CD1c-positive myeloid dendritic cell (primary cell): ENCODE results near the gene TNS3.

Experiments used
- DNase-seq: peaks from one replicate; pipeline ENCODE4 v3.0.0-alpha.2; 2016; ENCODE audit errors: extremely low spot score

TNS3 gene

GRCh38 chr7:47385536-47386125, 196.3 kb downstream of the TNS3 start:
- DNase-seq = no peak

GRCh38 chr7:47384755-47385535, 197.0 kb downstream of the TNS3 start:
- no peak for DNase-seq

- no peak for DNase-seq
Measured at GRCh38 chr7:47383696-47384445, 198.0 kb downstream of the TNS3 start.

- DNase-seq = no peak
Measured at GRCh38 chr7:47383072-47383471, 198.8 kb downstream of the TNS3 start.

- DNase-seq = no peak
Measured at GRCh38 chr7:47382200-47382599, 199.7 kb downstream of the TNS3 start.

GRCh38 chr7:47381134-47381495, 200.8 kb downstream of the TNS3 start:
- DNase-seq = no peak

- no peak for DNase-seq
Measured at GRCh38 chr7:47380325-47381133, 201.4 kb downstream of the TNS3 start.

GRCh38 chr7:47379629-47380324, 202.1 kb downstream of the TNS3 start:
- DNase-seq = no peak

GRCh38 chr7:47378728-47379395, 203.0 kb downstream of the TNS3 start:
- DNase-seq = no peak

- DNase-seq = no peak
Measured at GRCh38 chr7:47377741-47378140, 204.2 kb downstream of the TNS3 start.

- no peak for DNase-seq
Measured at GRCh38 chr7:47376991-47377616, 204.8 kb downstream of the TNS3 start.

GRCh38 chr7:47375121-47375938, 206.6 kb downstream of the TNS3 start:
- no peak for DNase-seq

- no peak for DNase-seq
Measured at GRCh38 chr7:47374538-47374937, 207.4 kb downstream of the TNS3 start.

GRCh38 chr7:47373871-47374451, 207.9 kb downstream of the TNS3 start:
- no peak for DNase-seq

- DNase-seq = no peak
Measured at GRCh38 chr7:47371733-47372368, 210.1 kb downstream of the TNS3 start.

- no peak for DNase-seq
Measured at GRCh38 chr7:47371317-47371716, 210.6 kb downstream of the TNS3 start.

- no peak for DNase-seq
Measured at GRCh38 chr7:47370461-47371042, 211.4 kb downstream of the TNS3 start.

- no peak for DNase-seq
Measured at GRCh38 chr7:47369736-47370135, 212.2 kb downstream of the TNS3 start.
